ENCODE data around the gene FLOT1.

DNA sequence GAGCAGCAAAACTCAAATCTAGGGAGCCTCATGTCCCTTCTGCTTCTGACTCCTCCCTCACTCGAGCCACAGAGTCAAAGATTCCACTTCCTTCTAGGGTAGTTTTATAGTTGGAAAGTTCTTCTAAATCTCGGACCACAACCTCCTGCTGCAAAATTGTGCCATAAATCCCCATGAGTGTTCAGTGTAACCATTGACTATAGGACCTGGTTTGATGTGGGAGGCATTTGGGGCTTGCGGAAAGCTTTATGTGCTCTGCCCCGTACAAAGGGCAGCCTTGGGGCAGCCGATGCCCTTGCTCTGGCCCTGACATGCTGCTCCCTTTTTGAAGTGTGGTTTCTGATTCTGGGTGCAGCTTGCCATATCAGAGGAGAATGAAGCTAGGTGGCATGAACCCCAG lies 45.5 kb upstream of the FLOT1 start:
- TF ChIP-seq, protein P1, sequence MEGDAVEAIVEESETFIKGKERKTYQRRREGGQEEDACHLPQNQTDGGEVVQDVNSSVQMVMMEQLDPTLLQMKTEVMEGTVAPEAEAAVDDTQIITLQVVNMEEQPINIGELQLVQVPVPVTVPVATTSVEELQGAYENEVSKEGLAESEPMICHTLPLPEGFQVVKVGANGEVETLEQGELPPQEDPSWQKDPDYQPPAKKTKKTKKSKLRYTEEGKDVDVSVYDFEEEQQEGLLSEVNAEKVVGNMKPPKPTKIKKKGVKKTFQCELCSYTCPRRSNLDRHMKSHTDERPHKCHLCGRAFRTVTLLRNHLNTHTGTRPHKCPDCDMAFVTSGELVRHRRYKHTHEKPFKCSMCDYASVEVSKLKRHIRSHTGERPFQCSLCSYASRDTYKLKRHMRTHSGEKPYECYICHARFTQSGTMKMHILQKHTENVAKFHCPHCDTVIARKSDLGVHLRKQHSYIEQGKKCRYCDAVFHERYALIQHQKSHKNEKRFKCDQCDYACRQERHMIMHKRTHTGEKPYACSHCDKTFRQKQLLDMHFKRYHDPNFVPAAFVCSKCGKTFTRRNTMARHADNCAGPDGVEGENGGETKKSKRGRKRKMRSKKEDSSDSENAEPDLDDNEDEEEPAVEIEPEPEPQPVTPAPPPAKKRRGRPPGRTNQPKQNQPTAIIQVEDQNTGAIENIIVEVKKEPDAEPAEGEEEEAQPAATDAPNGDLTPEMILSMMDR (IDR thresholded peaks at IDR 0.05), result no peak
- TF ChIP-seq MXD4 (CRISPR knock-in tag; IDR thresholded peaks at IDR 0.05; ENCODE audit: borderline replicate concordance), result no peak
- no peak for TF ChIP-seq TEAD4 (CRISPR knock-in tag; IDR thresholded peaks at IDR 0.05)
- TF ChIP-seq KAT7 (CRISPR knock-in tag; IDR thresholded peaks at IDR 0.05; ENCODE audit: borderline replicate concordance), result no peak
- no peak for TF ChIP-seq SMAD4 (CRISPR knock-in tag; IDR thresholded peaks at IDR 0.05)
- TF ChIP-seq, protein P2, sequence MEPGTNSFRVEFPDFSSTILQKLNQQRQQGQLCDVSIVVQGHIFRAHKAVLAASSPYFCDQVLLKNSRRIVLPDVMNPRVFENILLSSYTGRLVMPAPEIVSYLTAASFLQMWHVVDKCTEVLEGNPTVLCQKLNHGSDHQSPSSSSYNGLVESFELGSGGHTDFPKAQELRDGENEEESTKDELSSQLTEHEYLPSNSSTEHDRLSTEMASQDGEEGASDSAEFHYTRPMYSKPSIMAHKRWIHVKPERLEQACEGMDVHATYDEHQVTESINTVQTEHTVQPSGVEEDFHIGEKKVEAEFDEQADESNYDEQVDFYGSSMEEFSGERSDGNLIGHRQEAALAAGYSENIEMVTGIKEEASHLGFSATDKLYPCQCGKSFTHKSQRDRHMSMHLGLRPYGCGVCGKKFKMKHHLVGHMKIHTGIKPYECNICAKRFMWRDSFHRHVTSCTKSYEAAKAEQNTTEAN (CRISPR knock-in tag; IDR thresholded peaks at IDR 0.05), result no peak
- TF ChIP-seq, protein P3, sequence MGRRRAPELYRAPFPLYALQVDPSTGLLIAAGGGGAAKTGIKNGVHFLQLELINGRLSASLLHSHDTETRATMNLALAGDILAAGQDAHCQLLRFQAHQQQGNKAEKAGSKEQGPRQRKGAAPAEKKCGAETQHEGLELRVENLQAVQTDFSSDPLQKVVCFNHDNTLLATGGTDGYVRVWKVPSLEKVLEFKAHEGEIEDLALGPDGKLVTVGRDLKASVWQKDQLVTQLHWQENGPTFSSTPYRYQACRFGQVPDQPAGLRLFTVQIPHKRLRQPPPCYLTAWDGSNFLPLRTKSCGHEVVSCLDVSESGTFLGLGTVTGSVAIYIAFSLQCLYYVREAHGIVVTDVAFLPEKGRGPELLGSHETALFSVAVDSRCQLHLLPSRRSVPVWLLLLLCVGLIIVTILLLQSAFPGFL (CRISPR knock-in tag; IDR thresholded peaks at IDR 0.05; ENCODE audit: borderline replicate concordance), result no peak
- TF ChIP-seq, protein P4, sequence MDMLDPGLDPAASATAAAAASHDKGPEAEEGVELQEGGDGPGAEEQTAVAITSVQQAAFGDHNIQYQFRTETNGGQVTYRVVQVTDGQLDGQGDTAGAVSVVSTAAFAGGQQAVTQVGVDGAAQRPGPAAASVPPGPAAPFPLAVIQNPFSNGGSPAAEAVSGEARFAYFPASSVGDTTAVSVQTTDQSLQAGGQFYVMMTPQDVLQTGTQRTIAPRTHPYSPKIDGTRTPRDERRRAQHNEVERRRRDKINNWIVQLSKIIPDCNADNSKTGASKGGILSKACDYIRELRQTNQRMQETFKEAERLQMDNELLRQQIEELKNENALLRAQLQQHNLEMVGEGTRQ (CRISPR knock-in tag; IDR thresholded peaks at IDR 0.05), result no peak
- TF ChIP-seq ZNF138 (CRISPR knock-in tag; conservative IDR thresholded peaks at IDR 0.05), result no peak
- TF ChIP-seq, protein P5, sequence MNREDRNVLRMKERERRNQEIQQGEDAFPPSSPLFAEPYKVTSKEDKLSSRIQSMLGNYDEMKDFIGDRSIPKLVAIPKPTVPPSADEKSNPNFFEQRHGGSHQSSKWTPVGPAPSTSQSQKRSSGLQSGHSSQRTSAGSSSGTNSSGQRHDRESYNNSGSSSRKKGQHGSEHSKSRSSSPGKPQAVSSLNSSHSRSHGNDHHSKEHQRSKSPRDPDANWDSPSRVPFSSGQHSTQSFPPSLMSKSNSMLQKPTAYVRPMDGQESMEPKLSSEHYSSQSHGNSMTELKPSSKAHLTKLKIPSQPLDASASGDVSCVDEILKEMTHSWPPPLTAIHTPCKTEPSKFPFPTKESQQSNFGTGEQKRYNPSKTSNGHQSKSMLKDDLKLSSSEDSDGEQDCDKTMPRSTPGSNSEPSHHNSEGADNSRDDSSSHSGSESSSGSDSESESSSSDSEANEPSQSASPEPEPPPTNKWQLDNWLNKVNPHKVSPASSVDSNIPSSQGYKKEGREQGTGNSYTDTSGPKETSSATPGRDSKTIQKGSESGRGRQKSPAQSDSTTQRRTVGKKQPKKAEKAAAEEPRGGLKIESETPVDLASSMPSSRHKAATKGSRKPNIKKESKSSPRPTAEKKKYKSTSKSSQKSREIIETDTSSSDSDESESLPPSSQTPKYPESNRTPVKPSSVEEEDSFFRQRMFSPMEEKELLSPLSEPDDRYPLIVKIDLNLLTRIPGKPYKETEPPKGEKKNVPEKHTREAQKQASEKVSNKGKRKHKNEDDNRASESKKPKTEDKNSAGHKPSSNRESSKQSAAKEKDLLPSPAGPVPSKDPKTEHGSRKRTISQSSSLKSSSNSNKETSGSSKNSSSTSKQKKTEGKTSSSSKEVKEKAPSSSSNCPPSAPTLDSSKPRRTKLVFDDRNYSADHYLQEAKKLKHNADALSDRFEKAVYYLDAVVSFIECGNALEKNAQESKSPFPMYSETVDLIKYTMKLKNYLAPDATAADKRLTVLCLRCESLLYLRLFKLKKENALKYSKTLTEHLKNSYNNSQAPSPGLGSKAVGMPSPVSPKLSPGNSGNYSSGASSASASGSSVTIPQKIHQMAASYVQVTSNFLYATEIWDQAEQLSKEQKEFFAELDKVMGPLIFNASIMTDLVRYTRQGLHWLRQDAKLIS (CRISPR knock-in tag; IDR thresholded peaks at IDR 0.05; ENCODE audit: borderline replicate concordance), result no peak
- TF ChIP-seq ESRRA (CRISPR knock-in tag; IDR thresholded peaks at IDR 0.05; ENCODE audit: borderline replicate concordance), result no peak

Measured in WTC11 (cell line).